Breast epithelium (tissue), 3 donors: ENCODE results near the gene KASH5.

ENCODE experiments used
- CTCF ChIP-seq, 3 donors: fragments of 450-650 bp; IDR thresholded peaks; one replicate each; pipeline ENCODE4 v1.5.1; 2016 to 2017; ENCODE audit warnings: antibody characterized with exemption in 3 of 3, mild to moderate bottlenecking in 3 of 3, moderate library complexity in 3 of 3
- POLR2A ChIP-seq: fragments of 450-650 bp; IDR thresholded peaks from one replicate; pipeline ENCODE4 v1.6.1; 2016; ENCODE audit warnings: antibody characterized with exemption, mild to moderate bottlenecking, moderate library complexity

DNA sequence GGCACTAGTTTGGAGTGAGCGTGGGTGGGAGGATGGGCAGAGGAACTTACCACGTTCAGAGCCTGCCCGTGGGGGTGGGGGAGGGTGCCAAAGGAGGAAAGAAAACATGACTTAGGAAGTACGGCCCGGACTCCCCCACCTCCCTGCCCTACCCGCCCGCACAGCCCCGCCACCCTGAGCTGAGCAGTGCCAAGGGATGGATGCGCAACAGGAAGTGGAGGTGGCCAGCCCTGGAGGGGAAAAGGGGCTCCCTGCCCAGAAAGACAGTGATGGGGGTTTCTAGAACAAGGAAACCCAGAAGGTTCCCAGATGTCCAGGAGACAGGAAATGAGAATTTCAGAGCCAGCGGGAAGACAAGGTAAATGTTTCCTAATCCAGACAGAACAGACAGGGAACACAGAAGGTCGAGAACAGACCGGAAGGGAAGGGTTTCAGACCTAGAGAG, 32.1 kb upstream of the KASH5 start:
- TF ChIP-seq CTCF (IDR thresholded peaks at IDR 0.05) (no peak), POLR2A (no peak)
